Measurements from ENCODE around the gene MRPL58. TPM values are rescaled to one million over a fixed set of nuclear protein-coding genes. Genes with fewer than 3 reads are reported as not detected.

MRPL58 gene
- total RNA-seq, 1 experiment from 2014 or later = 41.9 TPM

DNA sequence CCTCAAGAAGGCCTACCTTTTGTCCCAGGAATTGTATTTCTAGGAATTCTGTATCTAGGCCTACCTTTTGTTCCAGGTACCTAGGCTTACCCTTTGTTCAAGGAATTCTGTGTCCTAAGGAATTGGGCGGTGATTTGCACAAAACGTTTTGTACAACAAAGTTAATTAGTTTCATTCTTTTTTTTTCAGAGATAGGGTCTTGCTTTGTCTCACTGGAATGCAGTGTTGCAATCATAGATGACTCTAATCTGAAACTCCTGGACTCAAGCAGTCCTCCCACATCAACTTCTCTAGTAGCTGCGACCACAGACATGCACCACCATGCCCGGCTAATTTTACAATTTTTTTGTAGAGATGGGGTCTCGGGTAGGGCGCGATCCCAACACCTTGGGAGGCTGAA is 18.0 kb upstream of the MRPL58 start:
- Mint-ChIP-seq H3K9me3 (no peaks in the 10 kb centered on the region), H3K36me3 (0 out of 2 replicates have a peak, but pooled peaks cover 3% of the 10 kb centered on the region), H3K27ac (no peak overlapping the region), H3K4me3 (no peak overlapping the region), H3K4me1 (0 out of 2 replicates have a peak, but pooled peaks cover 4% of the 10 kb centered on the region), H3K27me3 (ENCODE audit: low read depth) (no peaks in the 10 kb centered on the region)
- CTCF ChIA-PET = interaction anchor here (0.8 to 1.6 kb wide), 3 partner anchors 18 to 37 kb away, joined by 3 to 4 read pairs (median 3); partner anchors contain the start of gene MRPL58
- ATAC-seq (no peak), DNase-seq (ENCODE audit: low spot score) (no peak)
- no peak for TF ChIP-seq ZNF423 (CRISPR knock-in tag; IDR thresholded peaks at IDR 0.05)
- TF ChIP-seq E2F5 (CRISPR knock-in tag; IDR thresholded peaks at IDR 0.05) = no peak
- TF ChIP-seq, protein P1, sequence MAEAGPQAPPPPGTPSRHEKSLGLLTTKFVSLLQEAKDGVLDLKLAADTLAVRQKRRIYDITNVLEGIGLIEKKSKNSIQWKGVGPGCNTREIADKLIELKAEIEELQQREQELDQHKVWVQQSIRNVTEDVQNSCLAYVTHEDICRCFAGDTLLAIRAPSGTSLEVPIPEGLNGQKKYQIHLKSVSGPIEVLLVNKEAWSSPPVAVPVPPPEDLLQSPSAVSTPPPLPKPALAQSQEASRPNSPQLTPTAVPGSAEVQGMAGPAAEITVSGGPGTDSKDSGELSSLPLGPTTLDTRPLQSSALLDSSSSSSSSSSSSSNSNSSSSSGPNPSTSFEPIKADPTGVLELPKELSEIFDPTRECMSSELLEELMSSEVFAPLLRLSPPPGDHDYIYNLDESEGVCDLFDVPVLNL (CRISPR knock-in tag; IDR thresholded peaks at IDR 0.05; ENCODE audit: borderline replicate concordance, low read depth) = no peak
- TF ChIP-seq ELF4 (CRISPR knock-in tag; IDR thresholded peaks at IDR 0.05; ENCODE audit: low read depth) = no peak
- POLR2A ChIA-PET = no interaction called here

GRCh38 chr17:74995847-74996246 is 16.6 kb upstream of the MRPL58 start:
- Mint-ChIP-seq H3K27ac (no peak overlapping the region), H3K4me1 (0 out of 2 replicates have a peak, but pooled peaks cover 4% of the 10 kb centered on the region), H3K36me3 (0 out of 2 replicates have a peak, but pooled peaks cover 3% of the 10 kb centered on the region), H3K4me3 (no peak overlapping the region), H3K27me3 (ENCODE audit: low read depth) (no peaks in the 10 kb centered on the region), H3K9me3 (no peaks in the 10 kb centered on the region)
- no peak for TF ChIP-seq MYBL2 (CRISPR knock-in tag; IDR thresholded peaks at IDR 0.05)
- no peak for TF ChIP-seq ELF4 (CRISPR knock-in tag; IDR thresholded peaks at IDR 0.05; ENCODE audit: low read depth)
- no peak for TF ChIP-seq USF2 (CRISPR knock-in tag; IDR thresholded peaks at IDR 0.05)
- TF ChIP-seq, protein P2, sequence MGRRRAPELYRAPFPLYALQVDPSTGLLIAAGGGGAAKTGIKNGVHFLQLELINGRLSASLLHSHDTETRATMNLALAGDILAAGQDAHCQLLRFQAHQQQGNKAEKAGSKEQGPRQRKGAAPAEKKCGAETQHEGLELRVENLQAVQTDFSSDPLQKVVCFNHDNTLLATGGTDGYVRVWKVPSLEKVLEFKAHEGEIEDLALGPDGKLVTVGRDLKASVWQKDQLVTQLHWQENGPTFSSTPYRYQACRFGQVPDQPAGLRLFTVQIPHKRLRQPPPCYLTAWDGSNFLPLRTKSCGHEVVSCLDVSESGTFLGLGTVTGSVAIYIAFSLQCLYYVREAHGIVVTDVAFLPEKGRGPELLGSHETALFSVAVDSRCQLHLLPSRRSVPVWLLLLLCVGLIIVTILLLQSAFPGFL (CRISPR knock-in tag; IDR thresholded peaks at IDR 0.05; ENCODE audit: borderline replicate concordance) = no peak
- TF ChIP-seq SP1 (CRISPR knock-in tag; conservative IDR thresholded peaks at IDR 0.05) = no peak
- ChIA-PET CTCF (interaction anchor here (2.1 kb wide), 1 partner anchor 32 kb away, joined by 5 read pairs; no protein-coding TSS in a partner anchor), POLR2A (no interaction called here)
- DNase-seq (ENCODE audit: low spot score) = no peak
- ATAC-seq = no peak

DNA sequence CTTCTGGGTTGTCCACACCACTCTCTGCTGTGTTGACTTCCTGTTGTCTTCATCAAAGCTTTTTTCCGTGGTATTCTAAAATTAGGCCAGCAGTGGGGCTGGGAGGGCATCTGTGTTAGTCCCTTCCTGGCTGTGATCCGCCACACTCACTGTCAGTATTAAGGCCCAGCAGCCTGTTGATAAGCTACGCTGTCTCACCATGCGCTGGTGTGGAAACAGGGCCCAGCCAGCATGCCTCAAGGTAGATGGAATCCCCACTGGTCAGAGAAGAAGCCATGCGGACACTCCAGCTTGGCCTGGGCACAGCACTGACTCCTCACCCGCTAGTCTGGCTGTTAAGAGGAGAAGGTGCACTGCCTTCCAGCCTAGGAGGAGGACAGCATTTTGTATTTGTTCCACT is 13.7 kb upstream of the MRPL58 start:
- Mint-ChIP-seq H3K4me1 (no peaks in the 10 kb centered on the region), H3K27me3 (ENCODE audit: low read depth) (no peaks in the 10 kb centered on the region), H3K4me3 (no peak overlapping the region), H3K9me3 (no peaks in the 10 kb centered on the region), H3K27ac (0 out of 2 replicates have a peak overlapping the region, but pooled peaks have one; percentile 35), H3K36me3 (peaks cover 12% of the 10 kb centered on the region)
- DNase-seq (ENCODE audit: low spot score) (no peak), ATAC-seq (no peak)
- POLR2A ChIA-PET = no interaction called here
- CTCF ChIA-PET = interaction anchor here (1.0 to 2.0 kb wide), 4 partner anchors 10 to 35 kb away, joined by 3 to 7 read pairs (median 4); partner anchors contain the start of gene MRPL58
- no peak for TF ChIP-seq PRRX2 (CRISPR knock-in tag; IDR thresholded peaks at IDR 0.05)
- TF ChIP-seq, protein P3, sequence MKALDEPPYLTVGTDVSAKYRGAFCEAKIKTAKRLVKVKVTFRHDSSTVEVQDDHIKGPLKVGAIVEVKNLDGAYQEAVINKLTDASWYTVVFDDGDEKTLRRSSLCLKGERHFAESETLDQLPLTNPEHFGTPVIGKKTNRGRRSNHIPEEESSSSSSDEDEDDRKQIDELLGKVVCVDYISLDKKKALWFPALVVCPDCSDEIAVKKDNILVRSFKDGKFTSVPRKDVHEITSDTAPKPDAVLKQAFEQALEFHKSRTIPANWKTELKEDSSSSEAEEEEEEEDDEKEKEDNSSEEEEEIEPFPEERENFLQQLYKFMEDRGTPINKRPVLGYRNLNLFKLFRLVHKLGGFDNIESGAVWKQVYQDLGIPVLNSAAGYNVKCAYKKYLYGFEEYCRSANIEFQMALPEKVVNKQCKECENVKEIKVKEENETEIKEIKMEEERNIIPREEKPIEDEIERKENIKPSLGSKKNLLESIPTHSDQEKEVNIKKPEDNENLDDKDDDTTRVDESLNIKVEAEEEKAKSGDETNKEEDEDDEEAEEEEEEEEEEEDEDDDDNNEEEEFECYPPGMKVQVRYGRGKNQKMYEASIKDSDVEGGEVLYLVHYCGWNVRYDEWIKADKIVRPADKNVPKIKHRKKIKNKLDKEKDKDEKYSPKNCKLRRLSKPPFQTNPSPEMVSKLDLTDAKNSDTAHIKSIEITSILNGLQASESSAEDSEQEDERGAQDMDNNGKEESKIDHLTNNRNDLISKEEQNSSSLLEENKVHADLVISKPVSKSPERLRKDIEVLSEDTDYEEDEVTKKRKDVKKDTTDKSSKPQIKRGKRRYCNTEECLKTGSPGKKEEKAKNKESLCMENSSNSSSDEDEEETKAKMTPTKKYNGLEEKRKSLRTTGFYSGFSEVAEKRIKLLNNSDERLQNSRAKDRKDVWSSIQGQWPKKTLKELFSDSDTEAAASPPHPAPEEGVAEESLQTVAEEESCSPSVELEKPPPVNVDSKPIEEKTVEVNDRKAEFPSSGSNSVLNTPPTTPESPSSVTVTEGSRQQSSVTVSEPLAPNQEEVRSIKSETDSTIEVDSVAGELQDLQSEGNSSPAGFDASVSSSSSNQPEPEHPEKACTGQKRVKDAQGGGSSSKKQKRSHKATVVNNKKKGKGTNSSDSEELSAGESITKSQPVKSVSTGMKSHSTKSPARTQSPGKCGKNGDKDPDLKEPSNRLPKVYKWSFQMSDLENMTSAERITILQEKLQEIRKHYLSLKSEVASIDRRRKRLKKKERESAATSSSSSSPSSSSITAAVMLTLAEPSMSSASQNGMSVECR (CRISPR knock-in tag; IDR thresholded peaks at IDR 0.05; ENCODE audit: borderline replicate concordance) = no peak
- TF ChIP-seq SP1 (CRISPR knock-in tag; conservative IDR thresholded peaks at IDR 0.05) = no peak

Measured in WTC11 (cell line).